GM12874 (cell line): ENCODE measurements around the gene NANS.

ENCODE experiments used
- TF ChIP-seq, protein P1 (sequence below): IDR thresholded peaks from 2 replicates; pipeline ENCODE4 v1.5.1; 2011; ENCODE audit warnings: low read depth, mild to moderate bottlenecking, control low read depth, low read length, moderate library complexity; ENCODE audit not compliant: insufficient read depth

NANS gene

DNA sequence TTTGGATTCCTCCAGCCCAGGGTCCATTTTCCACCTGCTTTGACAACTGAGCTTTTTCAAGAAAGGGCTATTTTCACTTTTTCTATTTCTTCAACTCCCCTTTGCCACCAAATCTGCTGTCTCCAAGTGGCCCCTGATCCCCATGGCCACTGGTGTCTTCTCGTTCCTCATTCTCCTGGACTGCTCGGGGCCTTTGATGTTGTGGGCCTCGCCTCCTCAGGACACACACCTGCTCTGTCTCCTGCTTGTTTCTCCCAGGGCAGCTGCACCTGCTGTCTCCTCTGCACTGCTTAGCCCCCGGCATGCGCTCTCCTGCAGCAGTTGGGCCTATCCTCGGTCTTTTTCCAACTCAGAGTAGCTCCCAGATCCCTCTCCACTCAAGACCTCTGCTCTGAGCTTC lies 16.3 kb upstream of the NANS start:
- TF ChIP-seq, protein P1, sequence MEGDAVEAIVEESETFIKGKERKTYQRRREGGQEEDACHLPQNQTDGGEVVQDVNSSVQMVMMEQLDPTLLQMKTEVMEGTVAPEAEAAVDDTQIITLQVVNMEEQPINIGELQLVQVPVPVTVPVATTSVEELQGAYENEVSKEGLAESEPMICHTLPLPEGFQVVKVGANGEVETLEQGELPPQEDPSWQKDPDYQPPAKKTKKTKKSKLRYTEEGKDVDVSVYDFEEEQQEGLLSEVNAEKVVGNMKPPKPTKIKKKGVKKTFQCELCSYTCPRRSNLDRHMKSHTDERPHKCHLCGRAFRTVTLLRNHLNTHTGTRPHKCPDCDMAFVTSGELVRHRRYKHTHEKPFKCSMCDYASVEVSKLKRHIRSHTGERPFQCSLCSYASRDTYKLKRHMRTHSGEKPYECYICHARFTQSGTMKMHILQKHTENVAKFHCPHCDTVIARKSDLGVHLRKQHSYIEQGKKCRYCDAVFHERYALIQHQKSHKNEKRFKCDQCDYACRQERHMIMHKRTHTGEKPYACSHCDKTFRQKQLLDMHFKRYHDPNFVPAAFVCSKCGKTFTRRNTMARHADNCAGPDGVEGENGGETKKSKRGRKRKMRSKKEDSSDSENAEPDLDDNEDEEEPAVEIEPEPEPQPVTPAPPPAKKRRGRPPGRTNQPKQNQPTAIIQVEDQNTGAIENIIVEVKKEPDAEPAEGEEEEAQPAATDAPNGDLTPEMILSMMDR: no peak

DNA sequence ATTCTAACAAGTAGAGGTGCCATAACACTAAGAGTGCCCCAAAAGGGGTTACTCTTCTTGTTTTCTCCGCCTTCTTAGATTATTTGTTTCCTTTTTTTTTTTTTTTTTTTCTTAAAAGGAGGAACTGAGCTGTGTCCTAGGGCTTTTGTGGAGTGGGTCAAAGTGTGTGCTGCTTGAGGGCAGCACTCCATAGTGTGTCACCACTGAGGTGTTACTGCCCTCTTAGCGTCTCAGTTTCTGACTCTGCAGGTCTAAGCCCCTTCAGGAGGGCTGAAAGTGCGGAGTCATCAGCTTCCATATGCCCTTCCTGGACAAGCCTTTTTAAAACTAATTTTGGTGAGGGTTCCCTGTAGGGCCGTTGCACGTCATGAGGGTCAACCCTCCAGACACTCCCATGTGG lies 12.6 kb upstream of the NANS start:
- TF ChIP-seq, protein P1: no peak

DNA sequence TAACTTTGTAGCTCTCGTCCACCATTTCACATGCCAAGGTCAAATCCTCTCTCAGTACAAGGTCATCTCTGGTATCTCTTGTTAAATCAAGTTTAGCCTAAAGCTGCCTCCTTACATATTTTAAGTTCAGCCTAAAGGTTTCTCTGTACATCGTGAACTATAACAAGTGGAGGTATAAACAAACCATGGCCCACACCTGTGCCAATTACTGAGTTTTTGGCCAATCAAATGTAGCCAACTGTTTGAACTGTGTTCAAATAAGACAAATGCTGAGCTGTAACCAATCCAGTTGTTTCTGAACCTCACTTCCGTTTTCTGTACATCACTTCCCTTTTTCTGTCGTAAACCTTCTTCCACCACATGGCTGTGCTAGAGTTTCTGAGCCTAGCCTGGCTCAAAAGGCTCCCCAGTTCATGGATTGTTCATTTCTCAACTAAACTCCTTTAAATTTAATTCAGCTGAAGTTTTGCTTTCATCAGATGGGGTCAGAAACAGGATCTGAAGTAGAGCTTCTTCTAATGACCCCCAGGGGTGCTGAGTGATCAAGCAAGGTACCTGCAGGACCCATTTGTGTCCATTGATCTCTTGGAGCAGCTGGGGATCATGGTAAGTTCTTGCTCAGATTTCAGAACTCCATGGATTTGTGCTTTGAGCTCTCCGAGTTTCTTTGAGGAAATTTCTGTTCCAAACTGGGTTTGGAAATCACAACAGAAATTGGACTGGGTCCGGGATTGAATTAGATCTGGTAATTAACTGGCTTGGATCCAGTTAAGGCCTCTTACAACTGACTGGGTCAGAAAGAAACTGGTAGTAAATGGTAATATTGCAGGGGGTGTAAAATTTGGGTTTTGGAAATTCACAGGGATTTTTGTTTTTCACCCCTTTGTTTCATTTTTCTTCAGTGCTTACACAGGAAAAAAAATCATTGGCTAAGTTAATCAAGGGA lies 11.0 kb upstream of the NANS start:
- TF ChIP-seq, protein P1: no peak

DNA sequence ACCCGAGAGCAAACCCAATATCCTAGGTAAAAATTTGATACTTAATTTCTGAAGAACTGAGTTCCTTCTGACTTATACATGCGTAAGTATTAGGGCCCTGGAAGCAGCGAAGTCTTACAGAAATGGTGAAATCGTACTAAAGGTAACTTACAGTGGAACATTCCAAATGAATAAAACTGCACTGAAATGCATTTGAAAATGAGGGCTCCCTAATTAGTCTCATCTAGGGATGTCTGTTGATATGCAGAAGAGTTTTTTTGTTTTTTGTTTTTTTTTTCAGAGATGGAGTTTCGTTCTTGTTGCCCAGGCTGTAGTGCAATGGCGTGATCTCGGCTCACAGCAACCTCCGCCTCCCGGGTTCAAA lies 10.4 kb upstream of the NANS start:
- TF ChIP-seq, protein P1: no peak

DNA sequence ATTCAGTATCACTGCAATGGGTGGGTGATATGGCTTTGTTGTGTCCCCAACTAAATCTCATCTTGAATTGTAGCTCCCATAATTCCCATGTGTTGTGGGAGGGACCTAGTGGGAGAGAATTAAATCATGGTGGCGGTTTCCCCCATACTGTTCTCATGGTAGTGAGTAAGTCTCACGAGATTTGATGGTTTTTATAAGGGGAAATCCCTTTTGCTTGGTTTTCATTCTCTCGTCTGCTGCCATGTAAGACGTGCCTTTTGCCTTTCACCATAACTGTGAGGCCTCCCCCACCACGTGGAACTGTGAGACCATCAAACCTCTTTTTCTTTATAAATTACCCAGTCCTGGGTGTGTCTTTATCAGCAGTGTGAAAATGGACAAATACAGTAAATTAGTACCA lies 9.5 kb upstream of the NANS start:
- TF ChIP-seq, protein P1: no peak

DNA sequence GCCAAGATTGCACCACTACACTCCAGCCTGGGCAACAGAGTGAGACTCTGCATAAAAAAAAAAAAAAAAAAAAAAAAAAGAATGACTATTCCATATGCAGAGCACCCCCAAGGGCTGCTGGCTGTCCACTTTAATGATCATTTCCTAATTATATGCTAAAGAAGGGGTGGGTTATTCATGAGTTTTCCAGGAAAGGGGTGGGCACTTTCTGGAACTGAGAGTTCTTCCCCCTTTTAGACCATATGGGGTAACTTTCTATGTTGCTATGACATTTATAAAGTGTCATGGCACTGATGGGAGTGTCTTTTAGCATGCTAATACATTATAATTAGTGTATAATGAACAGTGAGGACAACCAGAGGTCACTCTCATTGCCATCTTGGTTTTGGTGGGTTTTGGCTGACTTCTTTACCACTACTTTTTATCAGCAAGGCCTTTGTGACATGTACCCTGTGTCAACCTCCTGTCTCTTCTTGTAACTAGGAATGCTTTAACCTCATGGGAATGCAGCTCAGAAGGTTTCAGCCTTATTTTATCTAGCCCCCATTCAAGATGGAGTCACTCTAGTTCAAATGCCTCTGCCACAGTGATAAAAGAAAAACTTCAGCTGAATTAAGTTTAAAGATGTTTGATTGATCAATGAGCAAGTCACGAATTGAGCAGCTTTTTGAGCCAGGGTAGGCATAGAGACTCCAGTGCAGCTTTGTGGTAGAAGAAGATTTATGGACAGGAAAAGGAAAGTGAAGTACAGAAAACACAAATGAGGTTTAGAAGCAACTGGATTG lies 7.1 kb upstream of the NANS start:
- TF ChIP-seq, protein P1: no peak

DNA sequence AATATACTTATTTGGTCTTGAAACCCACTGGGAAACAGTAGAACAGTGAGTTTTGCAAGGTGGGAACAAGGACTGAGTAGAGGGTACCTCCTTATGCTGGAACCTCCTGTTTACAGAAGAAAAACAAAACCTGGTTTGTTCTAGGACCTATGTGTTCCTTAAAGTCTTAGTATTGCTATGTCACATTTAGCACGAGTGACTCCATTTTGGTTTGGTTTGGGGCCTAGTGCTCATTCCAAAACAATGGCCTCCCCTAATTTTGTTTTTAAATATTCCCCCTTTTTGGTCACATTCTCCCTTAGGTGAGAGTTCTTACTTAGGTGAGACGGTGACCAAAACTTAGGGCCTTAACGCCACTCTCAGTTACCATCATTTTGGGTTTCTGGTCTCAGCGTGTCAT lies 6.2 kb upstream of the NANS start:
- TF ChIP-seq, protein P1: no peak
